ENCODE results near the gene MT1E. TPM values are rescaled to one million over a fixed set of nuclear protein-coding genes. Genes with fewer than 3 reads are reported as not detected.
A peak's percentile ranks its signal among the peaks of the same experiment; 100 is the strongest.

The MT1E gene
- total and polyA plus RNA-seq, 2 of the 13 experiments (the other 11 are each of a cell fraction or from before 2014, with no cell fraction given), result 110 to 1,072 TPM

DNA sequence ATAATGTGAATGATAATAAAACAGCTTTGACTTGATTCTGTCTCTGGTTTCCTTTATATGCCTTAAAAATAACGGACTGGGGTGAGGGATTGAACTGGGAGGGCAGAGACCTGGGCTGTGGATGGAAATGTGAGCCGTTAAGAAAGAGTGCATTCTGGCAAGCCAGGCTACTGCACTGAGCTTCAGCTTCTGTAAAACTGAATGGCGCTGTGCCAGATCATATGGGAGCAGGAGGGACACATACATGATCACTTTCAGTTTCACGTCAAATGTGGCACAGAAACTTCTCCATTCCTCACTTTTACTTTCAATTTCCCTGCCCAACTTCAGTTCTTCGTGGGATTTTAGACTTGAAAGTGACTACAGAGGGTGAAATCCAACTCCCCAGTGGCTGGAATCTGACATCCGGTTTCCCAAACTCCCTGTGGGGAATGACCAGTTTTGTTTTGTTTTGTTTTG is 16.1 kb upstream of the MT1E start:
- H3K36me3 ChIP-seq (replicated peaks in 1 of 2; ENCODE audit: control insufficient read depth in 1 of 2, insufficient read depth in 2 of 2, low read length in 2 of 2), result no peaks in the 10 kb centered on the region
- no peaks in the 10 kb centered on the region for H4K20me1 ChIP-seq (ENCODE audit: insufficient read depth, low read length)
- peak overlapping the region; percentile 36 for H2AFZ ChIP-seq (ENCODE audit: low read length)
- intact Hi-C loops (cut with micrococcal nuclease; ENCODE audit: unreplicated experiment) (loop anchor here (2.0 to 10.0 kb wide), 3 partner anchors 17 to 255 kb away; partner anchors contain the start of genes MT1B, MT1F and SLC12A3), in situ Hi-C loops (cut with HindIII; ENCODE audit: extremely low pct_ligation_motif_present, low pct_unique_long_range_greater_than_20kb) (no loop called here)
- ATAC-seq, result peak; percentile 5; the same call in 2 of the 3 replicates
- peak overlapping the region; percentile 75 to 84 (median 76) for H3K4me3 ChIP-seq (replicated peaks in 1 of 3; ENCODE audit: insufficient read depth in 1 of 3, low read depth in 2 of 3, low read length in 3 of 3)
- H3K27me3 ChIP-seq (ENCODE audit: control insufficient read depth in 1 of 2, insufficient read depth in 2 of 2, low read length in 2 of 2), result no peaks in the 10 kb centered on the region; a peak in 1 of 5 replicates
- no peaks in the 10 kb centered on the region for H3K9me3 ChIP-seq (ENCODE audit: low read length)
- no peak for FAIRE-seq
- ChIA-PET CTCF (ENCODE audit: low intra/inter-chr PET ratio, low total read pairs) (no interaction called here), POLR2A (interaction anchor here (1.2 to 5.3 kb wide), 4 partner anchors 16 to 158 kb away, joined by 3 to 83 read pairs (median 10); partner anchors contain the start of genes MT1E, MT1F, MT1X and NUDT21)
- H3K9ac ChIP-seq (ENCODE audit: insufficient read depth, low read depth, low read length), result peak overlapping the region; percentile 68
- peaks cover 66% of the 10 kb centered on the region for H3K4me1 ChIP-seq (ENCODE audit: insufficient read depth, low read length)
- peak overlapping the region; percentile 11 for H3K27ac ChIP-seq (ENCODE audit: extremely low read length, insufficient read depth, low read length)
- DNase-seq (ENCODE audit: low spot score), result peak; percentile 75
- WGBS (ENCODE audit: low lambda C conversion rate), result 3% methylated on average over 6 of the region's 6 CpGs
- BruUV-seq (replicated peaks), result no TSS peak
- no peaks in the 10 kb centered on the region for H3K79me2 ChIP-seq (ENCODE audit: insufficient read depth, low read length)
- H3K4me2 ChIP-seq (ENCODE audit: low read depth, low read length), result peak overlapping the region; percentile 91
- TF ChIP-seq ZNF337 (CRISPR knock-in tag; IDR thresholded peaks at IDR 0.05; ENCODE audit: borderline replicate concordance, low read depth) (0 out of 2 replicates have a peak, but pooled peaks have one; percentile 4), FOXP1 (IDR thresholded peaks at IDR 0.05) (no peak), FOXP1 (CRISPR knock-in tag; IDR thresholded peaks at IDR 0.05) (no peak), RFXANK (CRISPR knock-in tag; IDR thresholded peaks at IDR 0.05) (no peak), FOXA3 (CRISPR knock-in tag; IDR thresholded peaks at IDR 0.05) (no peak), ZNF225 (CRISPR knock-in tag; IDR thresholded peaks at IDR 0.05) (no peak), ZNF878 (CRISPR knock-in tag; IDR thresholded peaks at IDR 0.05) (no peak), SKI (IDR thresholded peaks at IDR 0.05; ENCODE audit: partially characterized antibody) (no peak), SP2 (CRISPR knock-in tag; IDR thresholded peaks at IDR 0.05) (no peak), ZKSCAN8 (CRISPR knock-in tag; IDR thresholded peaks at IDR 0.05; ENCODE audit: borderline replicate concordance) (no peak), HIC2 (CRISPR knock-in tag; IDR thresholded peaks at IDR 0.05; ENCODE audit: low read depth) (0 out of 2 replicates have a peak, but pooled peaks have one; percentile 11), ELF4 (CRISPR knock-in tag; IDR thresholded peaks at IDR 0.05; ENCODE audit: borderline replicate concordance) (no peak), FOXA1 (IDR thresholded peaks at IDR 0.05) (no peak), FOXA1 (CRISPR knock-in tag; IDR thresholded peaks at IDR 0.05) (no peak), BORCS8-MEF2B (CRISPR knock-in tag; IDR thresholded peaks at IDR 0.05) (no peak), TAF15 (IDR thresholded peaks at IDR 0.05; ENCODE audit: low read depth, low read length, poor library complexity, severe bottlenecking) (no peak), ADNP (CRISPR knock-in tag; IDR thresholded peaks at IDR 0.05) (no peak), IKZF5 (CRISPR knock-in tag; IDR thresholded peaks at IDR 0.05) (no peak), MAFK (conservative IDR thresholded peaks at IDR 0.05 in 1 of 2, IDR thresholded peaks at IDR 0.05 in 1 of 2; ENCODE audit: low read length in 2 of 2) (no peak), JUN (CRISPR knock-in tag; IDR thresholded peaks at IDR 0.05) (no peak), ZNF232 (CRISPR knock-in tag; IDR thresholded peaks at IDR 0.05; ENCODE audit: borderline replicate concordance) (no peak)
- TF ChIP-seq, protein P1, sequence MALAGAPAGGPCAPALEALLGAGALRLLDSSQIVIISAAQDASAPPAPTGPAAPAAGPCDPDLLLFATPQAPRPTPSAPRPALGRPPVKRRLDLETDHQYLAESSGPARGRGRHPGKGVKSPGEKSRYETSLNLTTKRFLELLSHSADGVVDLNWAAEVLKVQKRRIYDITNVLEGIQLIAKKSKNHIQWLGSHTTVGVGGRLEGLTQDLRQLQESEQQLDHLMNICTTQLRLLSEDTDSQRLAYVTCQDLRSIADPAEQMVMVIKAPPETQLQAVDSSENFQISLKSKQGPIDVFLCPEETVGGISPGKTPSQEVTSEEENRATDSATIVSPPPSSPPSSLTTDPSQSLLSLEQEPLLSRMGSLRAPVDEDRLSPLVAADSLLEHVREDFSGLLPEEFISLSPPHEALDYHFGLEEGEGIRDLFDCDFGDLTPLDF (CRISPR knock-in tag; IDR thresholded peaks at IDR 0.05), result no peak
- TF ChIP-seq, protein P2, sequence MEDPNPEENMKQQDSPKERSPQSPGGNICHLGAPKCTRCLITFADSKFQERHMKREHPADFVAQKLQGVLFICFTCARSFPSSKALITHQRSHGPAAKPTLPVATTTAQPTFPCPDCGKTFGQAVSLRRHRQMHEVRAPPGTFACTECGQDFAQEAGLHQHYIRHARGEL (CRISPR knock-in tag; IDR thresholded peaks at IDR 0.05), result no peak

Data from HepG2 (cell line).